Activated CD8-positive, alpha-beta memory T cell treated with anti-CD3 and anti-CD28 coated beads, Interleukin-2, amount 50 U/mL, for 4 hours (primary cell): ENCODE measurements around the gene HCRTR1.

Experiments used
- DNase-seq: peaks from one replicate; pipeline ENCODE4 v3.0.0-alpha.2; 2020

The HCRTR1 gene

DNA sequence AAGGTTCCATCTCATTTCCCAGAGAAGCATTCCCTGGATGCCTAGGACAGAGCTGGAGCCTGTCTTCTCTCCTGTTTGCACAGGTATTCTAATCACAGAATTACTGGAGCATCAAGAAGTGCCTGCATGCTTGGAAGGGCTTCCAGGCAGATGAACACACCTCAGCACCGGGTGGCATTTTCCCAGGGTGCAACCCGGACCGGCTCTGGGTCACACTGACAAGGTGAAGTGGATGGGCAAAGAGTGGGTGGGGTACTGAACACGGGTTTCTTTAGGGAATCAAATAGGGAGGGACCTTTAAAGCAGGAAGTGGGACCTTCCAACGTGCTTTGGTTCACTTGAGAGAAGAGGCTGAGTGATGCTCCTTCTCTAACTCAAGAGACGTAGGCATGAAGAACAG is 34.3 kb downstream of the HCRTR1 start:
- DNase-seq = no peak

GRCh38 chr1:31652891-31653499 is 35.5 kb downstream of the HCRTR1 start:
- no peak for DNase-seq

GRCh38 chr1:31653717-31654473 is 36.4 kb downstream of the HCRTR1 start:
- no peak for DNase-seq

DNA sequence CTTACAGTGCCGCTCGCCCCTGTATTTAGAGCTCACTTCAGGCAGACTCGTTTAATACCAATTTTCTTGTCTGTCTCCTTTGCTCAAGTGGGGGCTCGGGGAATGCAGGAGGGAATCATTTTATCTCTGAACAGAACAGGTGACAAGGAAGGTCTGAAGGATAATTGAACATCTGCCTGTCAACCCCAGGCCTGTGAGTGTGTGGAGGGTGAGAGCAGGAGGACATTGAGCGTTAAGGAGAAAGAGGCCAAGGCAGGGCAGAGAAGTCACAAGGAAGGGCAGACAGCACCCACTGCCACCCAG is 36.9 kb downstream of the HCRTR1 start:
- DNase-seq = no peak

GRCh38 chr1:31655104-31655503 is 37.6 kb downstream of the HCRTR1 start:
- no peak for DNase-seq

- no peak for DNase-seq
Measured at GRCh38 chr1:31655756-31656155, 38.3 kb downstream of the HCRTR1 start.

DNA sequence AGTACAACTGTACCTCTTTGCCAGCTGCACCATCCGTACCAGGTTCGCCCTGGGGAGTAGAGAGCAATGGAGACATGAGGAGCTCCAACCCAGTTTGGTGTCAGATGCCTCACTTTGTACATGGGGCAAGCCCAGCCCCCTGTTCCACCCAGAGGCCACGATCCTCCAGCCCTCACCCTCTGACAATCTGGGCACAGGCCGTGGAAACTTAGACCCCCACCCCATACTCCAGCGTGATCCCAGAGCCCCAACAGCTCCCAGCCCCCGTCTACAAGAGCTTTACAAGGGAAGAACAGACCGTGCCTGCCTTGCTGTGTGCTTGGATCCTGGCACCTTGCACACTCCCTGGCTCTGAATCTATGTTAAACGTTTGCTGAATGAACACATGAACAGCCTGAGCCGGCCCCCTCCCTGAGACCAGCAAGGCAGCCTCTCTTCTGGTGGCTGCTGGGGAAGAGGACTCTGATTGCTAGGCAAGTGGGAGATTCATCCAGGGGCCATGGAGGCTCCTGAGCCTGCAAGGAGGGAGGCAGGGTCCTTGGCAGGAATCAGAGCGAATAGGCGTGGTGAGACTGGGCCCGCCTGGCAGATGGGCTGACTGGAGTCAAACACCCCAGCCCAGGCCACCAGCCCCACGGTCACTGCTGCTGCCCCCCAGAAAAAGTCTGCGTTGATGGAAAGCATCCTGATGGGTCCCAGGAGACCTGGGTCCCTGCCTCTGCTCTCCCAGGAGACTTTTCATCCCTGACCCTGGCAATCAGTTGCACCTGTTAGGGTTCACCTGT is 39.7 kb downstream of the HCRTR1 start:
- no peak for DNase-seq

DNA sequence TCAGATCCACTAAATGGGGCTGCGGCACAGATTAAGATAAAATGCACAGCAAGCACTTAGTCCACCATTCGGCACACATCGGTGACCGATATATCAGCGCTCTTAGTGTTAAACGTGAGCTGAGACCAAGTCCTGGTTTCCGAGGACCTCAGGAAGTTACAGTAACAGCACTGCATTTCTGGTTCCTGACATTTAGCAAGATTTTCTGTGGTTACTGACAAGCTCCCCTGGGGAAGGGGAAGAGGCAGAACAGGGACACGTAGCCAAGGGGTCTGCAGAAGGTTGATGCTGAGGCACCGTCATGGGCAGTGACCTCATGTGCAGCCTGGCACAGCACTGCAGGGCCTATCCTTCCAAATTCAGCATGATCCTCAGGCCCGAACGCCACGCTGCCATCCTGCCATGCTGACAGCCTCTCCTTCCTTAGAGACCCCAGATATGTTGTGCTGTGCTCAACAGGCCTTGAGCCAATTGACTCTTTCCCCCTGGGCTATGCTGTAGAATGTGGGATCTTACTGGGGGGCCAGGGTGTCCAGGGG is 40.6 kb downstream of the HCRTR1 start:
- no peak for DNase-seq

- DNase-seq = no peak
Measured at GRCh38 chr1:31658721-31659120, 41.2 kb downstream of the HCRTR1 start.

DNA sequence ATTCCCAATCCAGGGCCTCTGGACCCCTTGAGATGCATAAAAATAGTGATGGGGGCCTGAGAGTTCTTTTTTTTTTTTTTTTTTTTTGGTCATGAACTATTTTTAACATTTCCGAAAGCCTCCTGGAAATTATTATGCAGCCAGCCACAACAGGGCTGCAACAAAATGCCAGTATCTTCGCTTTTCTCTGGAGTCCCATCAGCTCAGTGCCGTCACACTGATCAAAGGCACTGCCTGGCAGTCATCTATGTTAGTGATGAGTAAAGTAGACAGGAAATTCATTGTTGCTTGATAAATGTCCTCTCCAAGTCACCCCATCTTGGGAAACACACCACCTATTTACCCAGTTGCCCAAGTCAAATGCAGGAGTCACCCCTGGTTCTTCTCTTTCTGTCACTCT is 42.4 kb downstream of the HCRTR1 start:
- DNase-seq = no peak

DNA sequence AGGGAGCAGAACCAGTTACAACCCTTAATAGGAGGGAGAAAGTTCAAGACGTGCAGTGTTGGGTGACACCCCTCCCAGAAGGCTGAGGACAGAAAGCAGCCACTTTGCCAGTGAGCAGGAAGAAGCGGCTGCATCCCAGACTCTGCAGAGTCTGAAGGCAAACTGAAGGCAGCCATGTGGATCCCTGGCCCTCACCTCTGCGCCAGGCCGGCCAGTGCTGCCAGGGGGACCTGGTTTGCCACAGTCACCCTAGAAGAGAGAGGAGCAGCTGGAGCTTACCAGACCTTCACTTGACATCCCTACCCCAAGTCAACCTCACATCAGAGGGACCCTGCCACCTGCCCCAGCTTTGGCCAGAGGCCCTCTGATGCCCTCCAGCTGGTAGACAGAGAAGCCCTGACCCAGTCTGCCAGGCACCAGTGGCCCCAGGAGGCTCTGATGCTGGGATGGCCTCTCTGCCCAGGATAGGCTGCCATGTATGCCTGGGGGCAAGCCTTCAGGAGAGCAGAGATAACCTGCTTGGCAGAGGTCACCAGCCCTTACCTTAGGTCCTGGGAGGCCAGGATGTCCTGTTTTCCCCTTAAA is 43.5 kb downstream of the HCRTR1 start:
- DNase-seq = no peak

- DNase-seq = no peak
Measured at GRCh38 chr1:31661856-31662255, 44.4 kb downstream of the HCRTR1 start.

- DNase-seq = no peak
Measured at GRCh38 chr1:31662463-31662862, 45.0 kb downstream of the HCRTR1 start.

- peak; percentile 66 for DNase-seq
Measured at GRCh38 chr1:31663622-31664452, 46.3 kb downstream of the HCRTR1 start.

- no peak for DNase-seq
Measured at GRCh38 chr1:31664528-31664927, 47.0 kb downstream of the HCRTR1 start.

GRCh38 chr1:31665234-31665878 is 47.9 kb downstream of the HCRTR1 start:
- no peak for DNase-seq

GRCh38 chr1:31666263-31666963 is 48.9 kb downstream of the HCRTR1 start:
- DNase-seq = no peak

- no peak for DNase-seq
Measured at GRCh38 chr1:31667065-31667785, 49.7 kb downstream of the HCRTR1 start.

DNA sequence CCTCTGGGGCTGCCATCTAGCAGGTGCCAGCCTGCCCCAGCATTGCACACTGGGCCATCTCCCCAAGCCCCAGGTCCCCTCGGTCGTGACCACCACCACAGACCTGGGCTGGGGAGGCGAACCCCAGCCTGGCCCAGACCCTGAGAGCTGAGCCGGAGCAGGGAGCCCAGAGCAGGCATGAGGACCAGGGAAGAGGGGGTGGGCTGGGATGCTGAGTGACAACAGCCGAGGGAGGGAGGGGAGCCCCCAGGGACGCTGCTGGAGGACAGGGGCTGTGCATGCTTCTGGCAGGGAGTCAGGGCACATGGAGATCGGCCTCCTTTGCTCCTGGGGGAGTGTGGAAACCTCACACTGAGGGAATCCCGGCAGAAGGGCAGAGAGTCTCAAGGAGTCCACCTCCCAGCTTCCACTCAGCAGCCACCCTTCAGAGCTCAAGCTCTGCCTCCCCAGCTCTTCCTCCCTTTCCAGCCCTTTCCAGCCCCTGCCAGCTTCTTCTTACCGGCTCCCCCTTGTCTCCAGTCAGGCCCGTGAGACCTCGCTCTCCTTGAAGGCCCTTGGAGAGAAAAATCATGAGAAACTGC is 50.9 kb downstream of the HCRTR1 start:
- no peak for DNase-seq

- no peak for DNase-seq
Measured at GRCh38 chr1:31669433-31669785, 51.9 kb downstream of the HCRTR1 start.
